HFFc6 (cell line): ENCODE measurements around the gene MGST1. TPM values are rescaled to one million over a fixed set of nuclear protein-coding genes. Genes with fewer than 3 reads are reported as not detected.

ENCODE experiments used
- DNase-seq: peaks from one replicate; pipeline ENCODE4 v3.0.0-alpha.2; 2018
- H3K27ac Mint-ChIP-seq: 2 replicates; pipeline ENCODE4 v1.8.0; 2020; ENCODE audit warnings: mild to moderate bottlenecking, mixed read lengths
- H3K27me3 Mint-ChIP-seq: 2 replicates; pipeline ENCODE4 v1.8.0; 2021; ENCODE audit warnings: mild to moderate bottlenecking, moderate library complexity, mixed read lengths; ENCODE audit not compliant: insufficient read depth
- H3K36me3 Mint-ChIP-seq: 2 replicates; pipeline ENCODE4 v1.8.0; 2021; ENCODE audit warnings: low read depth, mixed read lengths
- H3K4me1 Mint-ChIP-seq: 2 replicates; pipeline ENCODE4 v1.8.0; 2020; ENCODE audit warnings: low read depth, mixed read lengths
- H3K4me3 Mint-ChIP-seq: 2 replicates; pipeline ENCODE4 v1.8.0; 2020; ENCODE audit warnings: mild to moderate bottlenecking, moderate library complexity, mixed read lengths
- H3K9me3 Mint-ChIP-seq: 2 replicates; pipeline ENCODE4 v1.8.0; 2020; ENCODE audit warnings: mild to moderate bottlenecking, mixed read lengths
- total RNA-seq, 6 experiments: library from RNA; stranded (reverse); fragmentation: NEBNext Ultra II Directional; extraction: Animal tissue kit (Norgen Biotek cat#: 25700); gene quantifications; 2 replicates in 1 of 6; 3 replicates in 5 of 6; pipeline ENCODE4 v1.2.3, GENCODE V29; 2021
- TF ChIP-seq, protein P1 (sequence below): fragments of 200-600 bp; sonication (generic); IDR thresholded peaks from 2 replicates; pipeline ENCODE4 v1.5.0; 2021; ENCODE audit warnings: antibody characterized with exemption, mild to moderate bottlenecking

MGST1 gene
- total RNA-seq, 6 experiments from 2014 or later: 293 to 411 (median 371) TPM

DNA sequence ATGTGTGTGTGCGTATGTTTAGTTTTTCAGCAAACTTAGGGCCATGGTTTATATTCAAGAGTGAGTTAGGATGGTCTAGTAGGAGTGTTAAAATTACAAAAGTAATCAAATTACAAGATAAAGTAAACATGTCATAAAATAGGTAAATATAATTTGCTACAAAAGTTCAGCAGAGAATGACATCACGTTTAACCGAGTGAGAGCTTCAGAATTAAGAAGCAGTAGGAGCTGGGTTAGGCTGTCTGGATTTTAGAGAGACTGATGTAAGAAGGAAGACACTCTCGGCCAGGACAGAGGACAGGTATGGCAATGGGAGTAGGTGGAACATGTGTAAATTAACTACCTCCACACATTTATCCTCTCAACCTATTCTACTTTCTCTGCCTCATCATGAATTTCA, 11.6 kb upstream of the MGST1 start:
- peaks cover 7% of the 10 kb centered on the region; the same call in 1 of the 2 replicates for H3K27me3 Mint-ChIP-seq
- H3K36me3 Mint-ChIP-seq: no peaks in the 10 kb centered on the region
- TF ChIP-seq, protein P1, sequence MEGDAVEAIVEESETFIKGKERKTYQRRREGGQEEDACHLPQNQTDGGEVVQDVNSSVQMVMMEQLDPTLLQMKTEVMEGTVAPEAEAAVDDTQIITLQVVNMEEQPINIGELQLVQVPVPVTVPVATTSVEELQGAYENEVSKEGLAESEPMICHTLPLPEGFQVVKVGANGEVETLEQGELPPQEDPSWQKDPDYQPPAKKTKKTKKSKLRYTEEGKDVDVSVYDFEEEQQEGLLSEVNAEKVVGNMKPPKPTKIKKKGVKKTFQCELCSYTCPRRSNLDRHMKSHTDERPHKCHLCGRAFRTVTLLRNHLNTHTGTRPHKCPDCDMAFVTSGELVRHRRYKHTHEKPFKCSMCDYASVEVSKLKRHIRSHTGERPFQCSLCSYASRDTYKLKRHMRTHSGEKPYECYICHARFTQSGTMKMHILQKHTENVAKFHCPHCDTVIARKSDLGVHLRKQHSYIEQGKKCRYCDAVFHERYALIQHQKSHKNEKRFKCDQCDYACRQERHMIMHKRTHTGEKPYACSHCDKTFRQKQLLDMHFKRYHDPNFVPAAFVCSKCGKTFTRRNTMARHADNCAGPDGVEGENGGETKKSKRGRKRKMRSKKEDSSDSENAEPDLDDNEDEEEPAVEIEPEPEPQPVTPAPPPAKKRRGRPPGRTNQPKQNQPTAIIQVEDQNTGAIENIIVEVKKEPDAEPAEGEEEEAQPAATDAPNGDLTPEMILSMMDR: no peak
- H3K4me3 Mint-ChIP-seq: no peak overlapping the region
- H3K9me3 Mint-ChIP-seq: no peaks in the 10 kb centered on the region
- H3K27ac Mint-ChIP-seq: no peak overlapping the region
- DNase-seq: no peak
- H3K4me1 Mint-ChIP-seq: no peaks in the 10 kb centered on the region

DNA sequence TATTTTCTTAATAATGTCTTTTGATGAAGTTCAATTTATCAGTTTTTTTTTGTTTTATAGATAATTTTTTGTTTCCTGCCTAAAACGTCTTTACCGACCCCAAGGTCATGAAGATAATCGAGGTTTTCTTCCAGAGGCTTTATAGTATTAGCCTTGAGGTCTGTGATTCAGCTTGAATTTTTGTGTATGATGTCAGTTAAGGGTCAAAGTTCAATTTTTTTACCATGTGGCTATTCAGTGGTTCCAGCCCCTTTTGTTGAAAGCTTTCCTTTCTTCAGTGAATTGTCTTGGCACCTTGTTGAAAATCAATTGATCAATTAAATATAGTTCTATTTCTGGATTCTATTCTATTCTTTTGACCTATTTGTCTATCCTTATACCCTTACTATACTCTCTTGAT, 3.2 kb upstream of the MGST1 start:
- Mint-ChIP-seq H3K9me3 (no peaks in the 10 kb centered on the region), H3K4me3 (no peak overlapping the region), H3K4me1 (peaks cover 29% of the 10 kb centered on the region), H3K27me3 (no peaks in the 10 kb centered on the region; the same call in 1 of the 2 replicates), H3K36me3 (peaks cover 14% of the 10 kb centered on the region), H3K27ac (no peak overlapping the region)
- peak; percentile 5 for DNase-seq
- TF ChIP-seq, protein P1: no peak

DNA sequence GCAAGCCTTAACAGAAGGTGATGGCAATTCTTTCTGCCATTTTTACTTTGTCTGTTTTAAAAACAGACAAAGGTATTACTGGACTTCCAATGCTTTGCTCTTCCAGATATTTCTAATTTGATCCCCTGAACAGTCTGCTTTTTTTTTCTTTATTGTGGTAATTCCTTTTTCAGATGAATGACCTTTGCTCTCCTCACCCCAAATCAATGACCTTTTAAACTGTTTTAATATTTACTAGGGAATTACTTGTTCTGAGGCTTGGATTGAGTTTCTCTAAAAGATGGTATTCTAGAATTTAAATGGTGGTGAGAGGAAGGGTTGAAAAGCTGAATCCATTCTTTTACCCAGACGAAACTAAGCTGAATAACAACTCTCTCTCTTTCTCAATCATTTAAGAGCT, 2.3 kb upstream of the MGST1 start:
- Mint-ChIP-seq H3K36me3 (peaks cover 20% of the 10 kb centered on the region), H3K27ac (no peak overlapping the region), H3K4me3 (no peak overlapping the region)

DNA sequence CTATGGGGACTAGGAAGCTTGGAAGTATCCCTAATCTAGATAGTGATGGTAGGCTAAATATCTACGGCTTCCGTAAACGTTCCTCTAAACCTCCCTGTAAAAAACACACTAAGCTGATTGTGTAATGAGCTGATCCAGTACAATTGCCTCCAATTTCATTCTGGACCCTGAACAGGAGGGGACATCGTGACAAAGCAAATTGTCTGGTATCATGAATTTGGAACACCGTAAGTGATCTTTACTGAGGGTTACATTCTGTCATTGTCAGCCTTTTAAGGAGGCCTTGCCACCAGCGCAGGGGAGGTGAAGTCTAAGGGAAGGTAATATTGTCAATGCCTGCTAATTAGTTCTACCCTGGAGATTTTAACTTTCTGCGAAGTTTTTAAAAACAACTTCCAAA, 487 bp upstream of the MGST1 start:
- H3K36me3 Mint-ChIP-seq: peaks cover 36% of the 10 kb centered on the region
- peak overlapping the region; percentile 100 for H3K27ac Mint-ChIP-seq
- peaks cover 56% of the 10 kb centered on the region for H3K4me1 Mint-ChIP-seq
- peak overlapping the region; percentile 89 for H3K4me3 Mint-ChIP-seq
- H3K9me3 Mint-ChIP-seq: no peaks in the 10 kb centered on the region
- DNase-seq: no peak
- peaks cover 2% of the 10 kb centered on the region; the same call in 1 of the 2 replicates for H3K27me3 Mint-ChIP-seq
- TF ChIP-seq, protein P1: no peak

More for the DNA sequence above, 2.3 kb upstream of the MGST1 start:
- TF ChIP-seq, protein P1: no peak
- Mint-ChIP-seq H3K27me3 (no peaks in the 10 kb centered on the region; the same call in 1 of the 2 replicates), H3K4me1 (peaks cover 37% of the 10 kb centered on the region), H3K9me3 (no peaks in the 10 kb centered on the region)
- no peak for DNase-seq

DNA sequence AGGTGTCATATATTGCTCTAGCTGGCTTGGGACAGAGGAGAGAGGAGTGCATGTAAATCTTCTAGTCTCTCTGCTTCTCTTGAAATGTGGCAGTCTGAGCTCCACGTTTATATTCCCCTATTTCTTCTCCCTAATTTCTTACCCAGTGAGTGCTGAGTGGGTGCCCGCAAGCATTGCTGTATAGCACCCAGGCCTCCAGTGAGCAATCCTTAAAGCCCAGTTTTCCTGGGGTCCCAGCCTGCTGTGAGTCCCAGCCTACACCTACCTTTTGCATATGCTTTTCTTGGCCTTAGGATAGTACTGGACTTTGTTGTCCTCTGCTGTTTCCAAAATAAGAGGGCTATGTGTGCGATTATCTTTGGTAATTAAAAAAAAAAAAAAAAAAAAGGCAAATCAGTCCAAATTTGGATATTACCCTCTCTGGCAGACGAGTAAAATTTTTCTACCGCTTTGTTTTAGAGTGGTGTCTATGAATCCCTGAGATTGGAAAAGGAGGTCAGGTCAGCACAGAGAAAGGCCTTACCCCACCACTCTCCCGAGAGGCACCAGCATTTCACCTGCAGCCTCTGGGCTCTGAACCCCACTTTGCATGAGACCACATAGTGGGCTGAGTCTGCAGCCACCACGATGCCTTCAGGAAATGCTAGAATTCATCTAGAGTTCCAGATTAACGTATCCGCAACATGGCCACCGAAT, 1.1 kb downstream of the MGST1 start:
- Mint-ChIP-seq H3K9me3 (no peaks in the 10 kb centered on the region), H3K36me3 (peaks cover 47% of the 10 kb centered on the region), H3K27me3 (peaks cover 2% of the 10 kb centered on the region; the same call in 1 of the 2 replicates), H3K4me3 (peak overlapping the region; percentile 89), H3K4me1 (peaks cover 67% of the 10 kb centered on the region), H3K27ac (peak overlapping the region; percentile 100)
- DNase-seq: no peak
- TF ChIP-seq, protein P1: no peak
